ENCODE results near the gene GSTM2. TPM values are rescaled to one million over a fixed set of nuclear protein-coding genes. Genes with fewer than 3 reads are reported as not detected.

Gene GSTM2
- total and polyA plus RNA-seq, 3 donors from 2014 or later = 68.0 to 131 (median 83.2) TPM

DNA sequence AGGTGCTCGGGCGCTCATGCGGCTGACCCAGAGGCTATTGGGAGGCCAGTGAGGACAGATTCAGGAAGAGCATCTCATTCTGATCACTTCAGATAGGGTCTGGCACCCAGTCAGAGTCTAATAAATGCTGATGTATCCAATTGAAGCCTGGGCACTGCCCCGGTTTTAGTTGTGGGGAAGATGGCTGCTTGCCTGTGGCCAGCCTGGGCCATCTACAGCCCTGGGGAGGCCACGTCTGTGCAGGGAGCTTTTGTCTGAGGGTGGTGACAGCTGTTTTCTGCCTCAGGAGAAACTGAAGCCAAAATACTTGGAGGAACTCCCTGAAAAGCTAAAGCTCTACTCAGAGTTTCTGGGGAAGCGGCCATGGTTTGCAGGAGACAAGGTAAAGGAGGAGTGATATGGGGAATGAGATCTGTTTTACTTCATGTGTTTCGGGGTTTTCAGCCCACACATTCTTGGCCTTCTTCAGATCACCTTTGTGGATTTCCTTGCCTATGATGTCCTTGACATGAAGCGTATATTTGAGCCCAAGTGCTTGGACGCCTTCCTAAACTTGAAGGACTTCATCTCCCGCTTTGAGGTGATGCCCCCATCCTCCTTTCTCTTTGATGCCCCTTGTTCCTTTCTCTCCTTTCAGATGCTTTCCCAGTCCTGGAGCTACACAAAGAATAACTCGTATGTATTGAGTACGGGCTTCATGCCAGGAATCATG, 47.0 kb downstream of the GSTM2 start:
- intact Hi-C loops (cut with DNase I; ENCODE audit: low total_unique reads) = no loop called here
- no peaks in the 10 kb centered on the region for H3K27me3 ChIP-seq
- no peak for TF ChIP-seq POLR2A (IDR thresholded peaks at IDR 0.05)
- TF ChIP-seq, protein P1, sequence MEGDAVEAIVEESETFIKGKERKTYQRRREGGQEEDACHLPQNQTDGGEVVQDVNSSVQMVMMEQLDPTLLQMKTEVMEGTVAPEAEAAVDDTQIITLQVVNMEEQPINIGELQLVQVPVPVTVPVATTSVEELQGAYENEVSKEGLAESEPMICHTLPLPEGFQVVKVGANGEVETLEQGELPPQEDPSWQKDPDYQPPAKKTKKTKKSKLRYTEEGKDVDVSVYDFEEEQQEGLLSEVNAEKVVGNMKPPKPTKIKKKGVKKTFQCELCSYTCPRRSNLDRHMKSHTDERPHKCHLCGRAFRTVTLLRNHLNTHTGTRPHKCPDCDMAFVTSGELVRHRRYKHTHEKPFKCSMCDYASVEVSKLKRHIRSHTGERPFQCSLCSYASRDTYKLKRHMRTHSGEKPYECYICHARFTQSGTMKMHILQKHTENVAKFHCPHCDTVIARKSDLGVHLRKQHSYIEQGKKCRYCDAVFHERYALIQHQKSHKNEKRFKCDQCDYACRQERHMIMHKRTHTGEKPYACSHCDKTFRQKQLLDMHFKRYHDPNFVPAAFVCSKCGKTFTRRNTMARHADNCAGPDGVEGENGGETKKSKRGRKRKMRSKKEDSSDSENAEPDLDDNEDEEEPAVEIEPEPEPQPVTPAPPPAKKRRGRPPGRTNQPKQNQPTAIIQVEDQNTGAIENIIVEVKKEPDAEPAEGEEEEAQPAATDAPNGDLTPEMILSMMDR (IDR thresholded peaks at IDR 0.05) = no peak
- H3K9me3 ChIP-seq = no peaks in the 10 kb centered on the region
- H3K27ac ChIP-seq = no peak overlapping the region
- no peaks in the 10 kb centered on the region for H3K36me3 ChIP-seq (ENCODE audit: low read depth, missing control alignments)
- no peak for DNase-seq
- peaks cover 5% of the 10 kb centered on the region for H3K4me1 ChIP-seq
- WGBS, 2 donors = 73 to 79% methylated on average over 12 of the region's 12 CpGs
- H3K4me3 ChIP-seq = no peak overlapping the region

DNA sequence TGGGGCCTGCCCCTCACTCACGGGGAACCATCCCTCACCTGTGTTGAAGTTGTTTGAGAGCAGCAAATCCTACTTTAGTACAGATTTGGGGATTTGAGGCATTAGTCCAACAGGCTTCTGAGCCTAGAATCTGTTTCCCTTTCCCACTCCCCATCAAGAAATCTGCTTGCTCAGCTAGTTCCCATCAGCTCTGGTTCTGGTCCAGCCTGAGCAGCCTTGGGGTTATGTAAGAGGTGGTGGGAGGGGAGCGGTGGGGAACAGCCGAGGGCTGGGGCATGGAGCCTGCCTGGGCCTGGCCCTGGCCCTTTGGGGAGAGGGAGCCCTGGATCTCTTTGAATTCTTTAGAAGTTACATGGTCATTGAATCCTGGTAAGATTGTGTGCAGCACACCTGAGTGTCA, 48.3 kb downstream of the GSTM2 start:
- intact Hi-C loops (cut with DNase I; ENCODE audit: low total_unique reads) = no loop called here
- no peak overlapping the region for H3K27ac ChIP-seq
- TF ChIP-seq POLR2A (IDR thresholded peaks at IDR 0.05) = no peak
- TF ChIP-seq, protein P1 (IDR thresholded peaks at IDR 0.05) = no peak

DNA sequence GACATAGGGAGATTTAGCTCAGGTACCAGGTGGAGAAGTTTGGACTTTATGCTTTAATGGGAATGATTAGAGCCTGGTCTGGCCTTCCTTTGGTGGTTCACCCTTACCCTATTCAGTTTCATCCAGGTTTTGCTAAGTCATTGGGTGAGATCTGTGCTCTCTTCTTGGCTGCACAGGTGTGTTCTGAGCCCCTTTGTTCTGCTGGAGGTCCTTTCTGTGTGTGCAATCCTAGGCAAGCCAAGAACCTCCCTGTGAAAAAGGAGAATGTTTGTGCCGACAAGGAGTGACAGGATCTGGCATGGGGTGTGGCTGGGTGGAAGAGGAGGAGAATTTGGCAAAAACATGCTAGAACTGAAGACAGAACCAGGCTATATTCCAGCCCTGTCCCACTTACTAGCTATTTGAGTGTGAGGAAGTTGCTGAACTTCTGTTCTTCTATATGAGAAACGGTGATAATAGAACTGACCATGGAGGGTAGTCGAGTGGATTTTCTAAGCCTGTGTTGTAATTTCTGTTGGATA, 48.8 kb downstream of the GSTM2 start:
- 57 to 63% methylated on average over 3 of the region's 3 CpGs for WGBS, 2 donors
- peaks cover 5% of the 10 kb centered on the region for H3K4me1 ChIP-seq
- TF ChIP-seq, protein P1 (IDR thresholded peaks at IDR 0.05) = no peak
- no peak for TF ChIP-seq POLR2A (IDR thresholded peaks at IDR 0.05)
- no peak overlapping the region for H3K4me3 ChIP-seq
- no peaks in the 10 kb centered on the region for H3K27me3 ChIP-seq
- no peaks in the 10 kb centered on the region for H3K9me3 ChIP-seq
- H3K36me3 ChIP-seq (ENCODE audit: low read depth, missing control alignments) = no peaks in the 10 kb centered on the region
- H3K27ac ChIP-seq = no peak overlapping the region
- intact Hi-C loops (cut with DNase I; ENCODE audit: low total_unique reads) = no loop called here
- no peak for DNase-seq

More for the DNA sequence above, 48.3 kb downstream of the GSTM2 start:
- Histone ChIP-seq H3K4me1 (peaks cover 5% of the 10 kb centered on the region), H3K27me3 (no peaks in the 10 kb centered on the region), H3K36me3 (ENCODE audit: low read depth, missing control alignments) (no peaks in the 10 kb centered on the region), H3K4me3 (no peak overlapping the region), H3K9me3 (no peaks in the 10 kb centered on the region)
- 37 to 70% methylated on average over 2 to 3 of the region's 3 CpGs for WGBS, 2 donors
- DNase-seq = no peak

DNA sequence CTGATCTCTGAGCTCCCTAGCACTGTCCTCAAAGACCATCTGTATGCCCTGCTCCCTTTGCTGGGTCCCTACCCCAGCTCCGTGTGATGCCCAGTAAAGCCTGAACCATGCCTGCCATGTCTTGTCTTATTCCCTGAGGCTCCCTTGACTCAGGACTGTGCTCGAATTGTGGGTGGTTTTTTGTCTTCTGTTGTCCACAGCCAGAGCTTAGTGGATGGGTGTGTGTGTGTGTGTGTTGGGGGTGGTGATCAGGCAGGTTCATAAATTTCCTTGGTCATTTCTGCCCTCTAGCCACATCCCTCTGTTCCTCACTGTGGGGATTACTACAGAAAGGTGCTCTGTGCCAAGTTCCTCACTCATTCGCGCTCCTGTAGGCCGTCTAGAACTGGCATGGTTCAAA, 49.9 kb downstream of the GSTM2 start:
- H3K27me3 ChIP-seq = no peaks in the 10 kb centered on the region
- DNase-seq = no peak
- intact Hi-C loops (cut with DNase I; ENCODE audit: low total_unique reads) = no loop called here
- H3K27ac ChIP-seq = no peak overlapping the region
- no peak for TF ChIP-seq POLR2A (IDR thresholded peaks at IDR 0.05)
- TF ChIP-seq, protein P1 (IDR thresholded peaks at IDR 0.05) = no peak
- H3K9me3 ChIP-seq = no peaks in the 10 kb centered on the region
- H3K4me3 ChIP-seq = no peak overlapping the region
- WGBS, 2 donors = 94 to 97% methylated on average over 5 of the region's 5 CpGs
- peaks cover 5% of the 10 kb centered on the region for H3K4me1 ChIP-seq
- H3K36me3 ChIP-seq (ENCODE audit: low read depth, missing control alignments) = no peaks in the 10 kb centered on the region

DNA sequence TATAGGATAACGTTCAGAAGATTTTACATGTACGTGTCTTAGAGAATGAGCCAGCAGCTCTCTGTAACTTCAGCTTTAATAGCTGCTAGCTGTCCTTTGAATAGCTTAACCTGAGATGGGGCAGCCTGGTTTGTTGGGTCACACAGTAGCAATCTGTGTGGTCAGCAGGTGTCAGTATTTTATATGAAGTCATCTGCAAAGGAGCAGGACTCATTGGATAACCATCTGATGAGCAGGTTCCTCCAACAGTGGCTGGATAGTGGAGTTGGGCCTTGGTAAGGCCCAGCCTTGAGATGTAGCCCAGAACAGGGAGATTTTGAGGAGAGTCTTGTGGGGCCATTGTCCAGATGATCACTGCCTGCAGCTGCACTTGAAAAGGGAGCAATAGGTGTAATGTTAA, 50.6 kb downstream of the GSTM2 start:
- Histone ChIP-seq H3K4me1 (peaks cover 5% of the 10 kb centered on the region), H3K27ac (no peak overlapping the region), H3K36me3 (ENCODE audit: low read depth, missing control alignments) (no peaks in the 10 kb centered on the region), H3K27me3 (no peaks in the 10 kb centered on the region), H3K4me3 (no peak overlapping the region), H3K9me3 (no peaks in the 10 kb centered on the region)
- TF ChIP-seq POLR2A (IDR thresholded peaks at IDR 0.05) = no peak
- TF ChIP-seq, protein P1 (IDR thresholded peaks at IDR 0.05) = no peak
- intact Hi-C loops (cut with DNase I; ENCODE audit: low total_unique reads) = no loop called here
- WGBS, 2 donors = 87 to 90% methylated on average over 2 of the region's 2 CpGs
- no peak for DNase-seq

Data from testis (tissue), 3 donors.